Measurements from ENCODE around the gene MAPK8IP1.

The MAPK8IP1 gene

GRCh38 chr11:45926536-45927331 lies 41.3 kb downstream of the MAPK8IP1 start:
- no peak for DNase-seq

DNA sequence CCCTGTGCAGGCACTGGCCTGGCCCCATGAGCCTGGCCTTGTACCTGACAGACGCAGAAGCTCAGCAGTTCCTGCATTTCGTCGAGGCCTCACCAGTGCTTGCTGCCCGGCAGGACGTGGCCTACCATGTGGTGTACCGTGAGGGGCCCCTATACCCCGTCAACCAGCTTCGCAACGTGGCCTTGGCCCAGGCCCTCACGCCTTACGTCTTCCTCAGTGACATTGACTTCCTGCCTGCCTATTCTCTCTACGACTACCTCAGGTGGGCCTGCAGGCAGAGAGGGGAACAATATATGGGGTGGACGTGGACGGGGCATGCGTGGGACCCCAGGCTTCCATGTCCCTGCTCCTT lies 41.9 kb downstream of the MAPK8IP1 start:
- no peak for DNase-seq

- DNase-seq, result no peak
Observed at GRCh38 chr11:45927684-45928413, 42.4 kb downstream of the MAPK8IP1 start.

DNA sequence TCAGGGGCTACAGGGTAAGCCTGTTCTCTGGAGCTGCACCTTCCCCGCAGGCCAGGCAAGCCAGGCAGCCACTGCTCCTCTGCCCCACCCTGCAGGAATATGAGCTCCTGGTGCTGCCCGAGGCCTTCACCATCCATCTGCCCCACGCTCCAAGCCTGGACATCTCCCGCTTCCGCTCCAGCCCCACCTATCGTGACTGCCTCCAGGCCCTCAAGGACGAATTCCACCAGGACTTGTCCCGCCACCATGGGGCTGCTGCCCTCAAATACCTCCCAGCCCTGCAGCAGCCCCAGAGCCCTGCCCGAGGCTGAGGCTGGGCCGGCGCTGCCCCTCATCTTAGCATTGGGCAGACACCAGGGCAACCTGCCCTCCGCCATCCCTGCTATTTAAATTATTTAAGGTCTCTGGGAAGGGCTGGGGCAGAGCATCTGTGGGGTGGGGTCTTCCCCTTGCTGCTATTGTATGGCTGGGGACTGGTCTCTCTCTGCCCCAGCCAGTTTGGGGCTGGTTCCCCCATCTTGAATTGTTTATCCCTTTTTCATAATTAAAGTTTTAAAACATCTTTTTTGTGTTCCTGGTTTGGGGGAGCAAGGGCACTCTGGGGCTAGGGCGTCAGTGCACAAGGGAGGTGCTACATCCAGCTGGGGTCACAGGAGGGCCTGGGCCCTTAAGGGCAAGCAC lies 43.2 kb downstream of the MAPK8IP1 start:
- DNase-seq, result no peak

DNA sequence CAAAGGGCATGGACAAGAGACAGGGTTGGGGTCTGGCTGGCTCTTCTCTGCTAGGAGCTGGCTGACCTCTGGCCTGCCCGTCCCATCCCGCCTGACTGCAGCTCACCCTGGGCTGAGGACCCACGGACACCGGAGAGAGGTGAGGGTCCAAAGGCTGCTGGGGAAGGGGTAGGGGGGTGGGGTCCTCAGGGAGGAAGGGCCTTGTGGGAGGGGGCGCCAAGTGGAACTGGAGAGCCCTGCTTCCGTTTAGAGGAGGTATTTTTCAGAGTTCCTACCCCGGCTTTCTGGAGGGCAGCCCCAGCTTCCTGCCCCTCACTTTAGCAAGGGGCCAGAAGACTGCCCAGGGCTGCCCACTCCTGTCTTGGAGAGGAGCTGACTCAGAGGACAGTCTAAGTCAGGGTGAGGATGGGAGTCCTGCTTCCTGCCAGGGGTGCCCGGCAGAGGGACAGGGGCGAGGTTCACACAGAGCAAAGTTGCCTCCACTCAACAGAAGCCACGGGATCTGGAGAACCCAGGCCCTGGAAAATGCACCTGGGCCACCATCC lies 44.1 kb downstream of the MAPK8IP1 start:
- no peak for DNase-seq

DNA sequence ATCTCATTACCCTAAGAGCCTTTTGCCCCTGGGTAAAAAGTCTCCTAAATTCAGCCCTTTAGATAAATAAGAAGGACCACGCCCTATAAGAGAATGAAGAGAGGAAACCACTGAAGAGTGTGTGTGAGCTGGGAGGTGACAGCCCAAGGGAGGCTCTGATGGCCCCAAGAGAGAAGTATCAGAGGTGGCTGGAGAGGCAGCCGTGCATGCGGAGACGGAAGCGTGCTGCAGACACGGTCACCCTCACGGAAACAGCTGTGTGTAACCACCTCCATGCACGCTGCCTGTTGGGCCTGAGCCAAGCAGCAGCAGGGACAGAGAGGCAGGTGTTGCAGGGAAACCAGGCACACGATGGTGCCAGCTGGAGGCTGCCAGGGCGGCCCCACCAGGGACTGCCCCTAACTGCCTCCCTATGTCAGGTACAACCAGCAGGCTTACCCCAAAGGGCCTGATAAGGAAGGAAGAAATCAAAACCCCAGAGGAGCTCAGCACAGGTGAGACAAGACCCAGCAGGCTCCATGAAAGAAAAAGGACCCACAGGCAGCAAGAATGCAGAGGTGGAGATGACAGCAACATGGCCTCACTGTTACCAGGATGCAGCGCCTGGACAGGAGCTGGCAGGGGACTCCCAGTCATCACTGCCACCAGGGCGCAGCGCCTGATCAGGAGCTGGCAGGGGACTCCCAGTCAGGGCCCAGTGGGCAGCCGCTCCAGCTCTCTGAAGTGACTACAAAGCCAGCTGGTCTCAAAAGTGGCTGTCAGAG lies 44.8 kb downstream of the MAPK8IP1 start:
- DNase-seq, result no peak

DNA sequence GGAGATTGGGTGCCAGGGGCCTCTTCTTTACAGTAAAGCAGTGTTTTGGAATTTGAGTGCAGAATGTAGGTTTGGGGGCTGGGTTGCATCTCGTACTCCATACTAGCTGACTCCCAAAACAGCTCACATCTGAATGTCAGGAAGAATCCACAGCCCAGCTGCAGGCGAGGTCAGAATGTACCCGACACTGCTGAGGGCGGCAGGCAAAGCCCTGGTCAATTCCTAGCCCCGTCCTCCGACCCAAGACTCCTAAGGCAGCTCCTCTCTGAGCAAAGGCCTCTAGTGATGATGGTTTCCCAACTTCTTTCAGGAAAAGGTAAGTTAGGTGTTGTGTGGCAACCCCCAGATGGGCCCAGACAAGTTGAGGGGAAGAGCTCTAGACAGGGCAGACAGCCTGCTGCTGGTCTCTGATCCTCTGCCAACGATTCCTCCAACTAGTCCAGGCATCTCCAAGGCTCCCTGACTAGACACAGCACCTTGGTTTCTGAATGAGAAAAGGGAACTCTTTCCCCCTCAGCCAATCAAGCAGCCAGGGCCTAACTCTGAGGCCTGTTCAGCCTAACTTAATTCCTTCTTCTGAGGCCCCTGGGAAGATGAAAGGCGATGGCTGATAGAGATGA lies 45.6 kb downstream of the MAPK8IP1 start:
- DNase-seq, result no peak

DNA sequence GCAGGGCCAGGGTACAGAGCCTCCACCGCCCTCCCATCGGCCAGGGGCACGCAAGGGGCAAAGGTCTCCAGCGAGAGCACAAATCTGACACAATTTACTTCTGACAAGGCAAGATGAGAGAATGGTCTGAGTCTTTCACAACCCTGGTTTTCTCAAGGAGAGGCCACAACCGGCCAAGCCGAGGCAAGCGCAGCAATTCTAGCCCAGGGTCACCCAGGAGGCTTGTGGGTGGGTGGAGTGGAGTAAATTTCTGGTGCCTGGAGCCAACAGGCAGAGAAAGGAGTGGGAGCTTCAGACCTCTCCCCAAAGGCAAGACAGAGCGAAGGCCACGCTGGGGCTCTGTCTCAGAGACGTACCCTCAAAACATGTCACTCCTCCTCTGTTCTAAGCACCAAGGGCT lies 46.3 kb downstream of the MAPK8IP1 start:
- DNase-seq, result no peak

GRCh38 chr11:45932217-45932616 lies 46.8 kb downstream of the MAPK8IP1 start:
- no peak for DNase-seq

DNA sequence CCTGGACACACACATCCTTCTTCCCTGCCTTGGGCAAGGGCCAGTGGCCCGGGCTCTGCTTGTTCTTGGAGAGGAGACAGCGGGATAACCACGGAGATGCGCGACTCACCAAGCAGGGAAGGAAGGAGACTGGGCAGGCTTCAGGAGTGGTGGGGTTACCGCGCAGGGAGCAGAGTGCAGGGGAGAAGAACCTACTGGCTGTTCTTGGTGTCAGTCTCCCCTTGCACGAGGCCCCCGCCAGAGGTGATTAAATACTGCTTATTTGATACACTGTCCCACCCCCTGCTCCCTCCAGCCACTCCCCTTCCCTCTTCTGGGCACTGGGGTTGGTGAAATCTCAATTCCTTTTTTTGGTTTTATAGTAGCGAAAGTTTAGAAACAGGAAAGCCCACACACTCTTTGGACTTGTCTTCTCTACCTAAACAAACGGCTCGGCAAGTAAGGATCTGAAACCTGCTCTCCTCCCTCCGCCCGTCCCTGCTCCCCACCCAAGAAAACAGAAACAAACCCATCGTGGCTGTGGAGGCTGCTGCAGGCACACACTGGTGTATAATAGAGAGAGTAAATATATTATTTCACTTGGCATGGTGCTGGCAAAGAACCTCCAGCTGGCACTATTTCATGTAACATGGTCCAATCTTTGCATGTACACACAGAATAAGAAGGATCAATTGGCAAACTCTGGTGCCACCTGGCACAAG lies 47.8 kb downstream of the MAPK8IP1 start:
- DNase-seq, result no peak

GRCh38 chr11:45933846-45934579 lies 48.6 kb downstream of the MAPK8IP1 start:
- no peak for DNase-seq

GRCh38 chr11:45934580-45935318 lies 49.3 kb downstream of the MAPK8IP1 start:
- no peak for DNase-seq

DNA sequence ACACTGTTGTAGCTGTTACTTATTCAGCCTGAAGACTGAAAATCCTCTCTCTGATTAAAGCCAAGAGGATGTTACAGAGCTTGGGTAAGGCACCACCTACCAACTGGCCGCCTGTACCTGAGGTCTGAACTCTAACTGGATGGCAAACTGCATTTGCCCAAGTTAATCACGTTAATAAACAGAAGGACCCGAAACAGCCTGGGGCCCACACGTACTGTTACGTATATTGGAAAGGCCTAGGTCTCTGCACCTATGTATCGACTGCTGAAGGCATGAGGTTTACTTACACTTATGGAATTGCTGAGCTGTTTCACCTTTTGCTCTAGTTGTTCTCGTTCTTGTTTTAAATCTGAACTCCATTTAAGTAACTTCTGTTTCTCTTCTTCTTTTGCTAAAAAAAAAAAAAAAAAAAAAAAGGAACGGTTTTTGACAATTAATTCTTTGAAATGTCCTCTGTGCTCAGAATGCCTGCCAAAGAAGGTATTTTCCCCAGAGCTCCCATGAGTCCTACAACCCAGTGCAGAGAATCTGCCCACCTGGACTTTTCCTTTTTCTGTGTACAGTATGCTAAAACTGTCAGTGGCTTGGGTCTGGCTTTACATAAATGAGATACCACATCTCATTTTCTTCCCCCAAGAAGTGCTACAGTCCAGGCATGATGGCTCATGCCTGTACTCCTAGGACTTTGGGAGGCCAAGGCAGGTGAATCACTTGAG lies 50.1 kb downstream of the MAPK8IP1 start:
- no peak for DNase-seq

GRCh38 chr11:45936511-45937054 lies 51.1 kb downstream of the MAPK8IP1 start:
- DNase-seq, result no peak

GRCh38 chr11:45937916-45938315 lies 52.5 kb downstream of the MAPK8IP1 start:
- DNase-seq, result no peak

DNA sequence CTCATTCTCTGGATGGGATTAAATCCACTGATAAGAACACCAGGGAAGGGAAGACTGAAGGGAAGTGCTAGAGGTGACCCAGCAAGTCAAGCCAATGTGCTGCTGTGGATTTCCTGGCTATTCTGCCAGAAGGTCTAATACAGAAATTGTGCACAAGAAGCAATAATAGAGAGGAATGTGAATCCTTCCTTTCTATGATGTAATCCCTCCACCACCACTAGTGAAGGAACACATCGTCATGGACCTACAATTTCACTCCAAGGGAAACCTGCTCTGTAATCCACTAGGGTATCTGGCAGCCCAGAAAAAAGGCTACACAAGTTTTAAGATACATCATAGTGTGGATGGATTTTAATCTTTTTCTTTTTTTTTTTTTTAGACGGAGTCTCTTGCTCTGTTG lies 54.4 kb downstream of the MAPK8IP1 start:
- DNase-seq, result no peak

GRCh38 chr11:45941285-45941684 lies 55.8 kb downstream of the MAPK8IP1 start:
- no peak for DNase-seq

GRCh38 chr11:45942381-45942780 lies 56.9 kb downstream of the MAPK8IP1 start:
- DNase-seq, result no peak

- DNase-seq, result no peak
Observed at GRCh38 chr11:45945397-45945999, 60.0 kb downstream of the MAPK8IP1 start.

Data from activated CD4-positive, alpha-beta T cell treated with anti-CD3 and anti-CD28 coated beads, Interleukin-2, amount 50 U/mL, for 4 hours (primary cell).